Bronchial epithelial cell (primary cell): ENCODE measurements around the gene CLASP1. TPM values are rescaled to one million over a fixed set of nuclear protein-coding genes. Genes with fewer than 3 reads are reported as not detected.
A peak's percentile ranks its signal among the peaks of the same experiment; 100 is the strongest.

Experiments
- DNase-seq: peaks from one replicate; pipeline ENCODE4 v3.0.0-alpha.2; 2010; ENCODE audit warnings: low read depth
- FAIRE-seq: peaks from 2 replicates; lab custom pipeline; 2011; peaks lifted over from hg19 to GRCh38; lab: Jason Lieb, UNC
- H3K27me3 ChIP-seq: 2 replicates; pipeline ENCODE4 v1.5.1; 2011; ENCODE audit warnings: low read length; ENCODE audit not compliant: control insufficient read depth, insufficient read depth
- H3K36me3 ChIP-seq: 2 replicates; pipeline ENCODE4 v1.5.1; 2011; ENCODE audit warnings: low read length; ENCODE audit not compliant: control insufficient read depth, insufficient read depth
- H3K4me3 ChIP-seq: 2 replicates; pipeline ENCODE4 v1.5.1; 2011; ENCODE audit warnings: mild to moderate bottlenecking, low read depth, low read length, control low read depth
- CTCF ChIP-seq: IDR thresholded peaks from 2 replicates; pipeline ENCODE4 v1.5.1; 2011; ENCODE audit warnings: mild to moderate bottlenecking, moderate library complexity, low read length, control low read depth, inconsistent platforms; ENCODE audit not compliant: insufficient read depth, severe bottlenecking
- total RNA-seq: library from RNA; depleted of rRNA; stranded (reverse); fragments of >200 nt; gene quantifications from 2 replicates; pipeline ENCODE4 v1.2.1, GENCODE V29; 2014

Gene CLASP1
- total RNA-seq, 1 donor from 2014 or later: 56.9 TPM

GRCh38 chr2:121362774-121363173 is 286.5 kb downstream of the CLASP1 start:
- Histone ChIP-seq H3K4me3 (no peak overlapping the region), H3K36me3 (peaks cover 25% of the 10 kb centered on the region), H3K27me3 (no peaks in the 10 kb centered on the region)
- DNase-seq (no peak), FAIRE-seq (peak; percentile 40)
- TF ChIP-seq CTCF: no peak

- no peak overlapping the region for H3K4me3 ChIP-seq
- H3K27me3 ChIP-seq: no peaks in the 10 kb centered on the region
- H3K36me3 ChIP-seq: peaks cover 27% of the 10 kb centered on the region
- DNase-seq (no peak), FAIRE-seq (no peak)
- TF ChIP-seq CTCF: no peak
These were observed 287.0 kb downstream of the CLASP1 start for GRCh38 chr2:121362226-121362625.

- DNase-seq (peak; percentile 93), FAIRE-seq (no peak)
- TF ChIP-seq CTCF: no peak
- Histone ChIP-seq H3K36me3 (peaks cover 23% of the 10 kb centered on the region), H3K4me3 (no peak overlapping the region), H3K27me3 (no peaks in the 10 kb centered on the region)
These were observed 288.5 kb downstream of the CLASP1 start for GRCh38 chr2:121360566-121361300.

- no peak for FAIRE-seq
These were observed 289.3 kb downstream of the CLASP1 start for GRCh38 chr2:121359716-121360565.

GRCh38 chr2:121359170-121359569 is 290.1 kb downstream of the CLASP1 start:
- FAIRE-seq (no peak), DNase-seq (no peak)
- Histone ChIP-seq H3K4me3 (no peak overlapping the region), H3K36me3 (peaks cover 24% of the 10 kb centered on the region), H3K27me3 (no peaks in the 10 kb centered on the region)
- TF ChIP-seq CTCF: no peak

More at GRCh38 chr2:121359716-121360565, 289.3 kb downstream of the CLASP1 start:
- no peaks in the 10 kb centered on the region for H3K27me3 ChIP-seq
- no peak for TF ChIP-seq CTCF
- no peak for DNase-seq
- H3K36me3 ChIP-seq: peaks cover 19% of the 10 kb centered on the region
- H3K4me3 ChIP-seq: no peak overlapping the region
